ENCODE data around the gene CACNA2D3. TPM values are rescaled to one million over a fixed set of nuclear protein-coding genes. Genes with fewer than 3 reads are reported as not detected.

CACNA2D3 gene
- total RNA-seq, 1 donor from 2014 or later = not detected

DNA sequence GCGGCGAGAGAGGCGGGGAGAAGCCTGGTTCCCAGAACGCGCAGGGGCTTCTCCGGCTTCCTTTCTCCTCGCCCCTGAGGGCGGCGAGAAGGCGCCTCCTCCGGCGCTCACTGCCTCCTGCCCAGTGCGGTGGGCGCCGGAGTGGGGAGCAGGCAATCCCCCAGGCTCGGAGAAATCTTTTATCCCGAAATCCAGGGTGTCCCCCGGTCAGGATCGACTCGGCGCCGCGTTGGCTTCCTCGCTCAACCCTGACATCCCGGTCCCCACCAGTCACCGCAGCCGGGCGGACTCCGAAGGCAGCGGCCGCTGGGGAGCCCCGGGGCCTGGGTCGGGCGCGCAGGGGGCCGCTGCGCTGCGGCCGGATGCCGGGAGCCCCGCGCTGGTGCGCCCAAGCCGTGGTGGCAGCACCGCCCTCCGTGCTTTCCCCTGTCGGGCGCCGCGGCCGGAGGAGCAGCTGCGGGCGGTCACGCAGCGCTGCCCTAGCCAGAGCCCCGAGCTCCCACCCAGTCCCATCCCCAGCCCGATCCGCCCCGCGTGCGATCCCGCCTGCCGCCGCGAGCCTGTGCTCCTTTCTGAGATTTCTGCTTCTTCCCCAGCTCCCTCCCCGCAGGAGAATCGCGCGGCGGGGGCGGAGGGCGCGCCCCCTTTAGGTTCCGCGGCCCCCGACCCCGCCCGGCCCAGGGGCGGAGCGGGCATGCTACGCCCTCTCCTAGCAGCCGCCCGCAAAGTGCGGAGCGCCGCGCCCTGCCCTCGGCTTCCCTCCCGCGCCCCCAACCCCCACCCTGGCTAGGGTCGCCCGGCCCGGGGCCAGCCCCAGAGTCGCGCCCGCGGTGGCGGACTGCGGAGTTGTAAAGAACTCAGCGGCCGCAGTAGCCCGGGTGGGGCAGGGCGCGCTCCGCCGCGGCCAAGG lies 683 bp upstream of the CACNA2D3 start:
- H3K4me2 ChIP-seq = peak overlapping the region; percentile 98
- H3K4me1 ChIP-seq = peaks cover 10% of the 10 kb centered on the region
- peaks cover 95% of the 10 kb centered on the region for H3K27me3 ChIP-seq
- peaks cover 17% of the 10 kb centered on the region for H4K20me1 ChIP-seq (ENCODE audit: low read depth)
- H3K9me3 ChIP-seq (ENCODE audit: low read depth) = no peaks in the 10 kb centered on the region
- H2AFZ ChIP-seq (replicated peaks) = peak overlapping the region; percentile 81
- H3K27me3 Mint-ChIP-seq (ENCODE audit: insufficient read depth, low read depth) = peaks cover 54% of the 10 kb centered on the region
- H3K4me3 ChIP-seq = peak overlapping the region; percentile 68
- no peaks in the 10 kb centered on the region for H3K36me3 Mint-ChIP-seq
- DNase-seq (ENCODE audit: low spot score) = peak; percentile 64
- no peak overlapping the region for H3K27ac ChIP-seq
- no peak overlapping the region for H3K9ac ChIP-seq
- H3K27ac Mint-ChIP-seq = no peak overlapping the region
- peak; percentile 45 for TF ChIP-seq EZH2phosphoT487 (IDR thresholded peaks at IDR 0.05)
- peak; percentile 86 for TF ChIP-seq EZH2 (IDR thresholded peaks at IDR 0.05)
- no peak for TF ChIP-seq CTCF (IDR thresholded peaks at IDR 0.05)
- H3K36me3 ChIP-seq = no peaks in the 10 kb centered on the region
- H3F3A ChIP-seq (ENCODE audit: low read depth) = no peaks in the 10 kb centered on the region
- peaks cover 14% of the 10 kb centered on the region for H3K4me1 Mint-ChIP-seq
- peak overlapping the region; percentile 82 for H3K4me3 Mint-ChIP-seq
- peaks cover 2% of the 10 kb centered on the region for H3K9me3 Mint-ChIP-seq
- no peaks in the 10 kb centered on the region for H3K79me2 ChIP-seq (ENCODE audit: low read depth)

GRCh38 chr3:54123003-54123775 lies 837 bp downstream of the CACNA2D3 start:
- Histone ChIP-seq H3F3A (ENCODE audit: low read depth) (no peaks in the 10 kb centered on the region), H3K79me2 (ENCODE audit: low read depth) (no peaks in the 10 kb centered on the region), H3K9me3 (ENCODE audit: low read depth) (no peaks in the 10 kb centered on the region), H3K27me3 (peaks cover 95% of the 10 kb centered on the region), H3K9ac (no peak overlapping the region), H3K4me2 (peak overlapping the region; percentile 98), H4K20me1 (ENCODE audit: low read depth) (peaks cover 17% of the 10 kb centered on the region), H3K4me1 (peaks cover 10% of the 10 kb centered on the region), H2AFZ (replicated peaks) (peak overlapping the region; percentile 83), H3K27ac (no peak overlapping the region), H3K36me3 (no peaks in the 10 kb centered on the region), H3K4me3 (peak overlapping the region; percentile 68)
- peak; percentile 16 for DNase-seq (ENCODE audit: low spot score)
- Mint-ChIP-seq H3K36me3 (no peaks in the 10 kb centered on the region), H3K4me3 (peak overlapping the region; percentile 84), H3K4me1 (peaks cover 14% of the 10 kb centered on the region), H3K27ac (no peak overlapping the region), H3K9me3 (peaks cover 2% of the 10 kb centered on the region), H3K27me3 (ENCODE audit: insufficient read depth, low read depth) (peaks cover 50% of the 10 kb centered on the region)
- TF ChIP-seq EZH2phosphoT487 (IDR thresholded peaks at IDR 0.05) = peak; percentile 87
- TF ChIP-seq CTCF (IDR thresholded peaks at IDR 0.05) = no peak
- TF ChIP-seq EZH2 (IDR thresholded peaks at IDR 0.05) = peak; percentile 97

GRCh38 chr3:54123776-54124196 lies 1.4 kb downstream of the CACNA2D3 start:
- H3K36me3 Mint-ChIP-seq = no peaks in the 10 kb centered on the region
- peaks cover 50% of the 10 kb centered on the region for H3K27me3 Mint-ChIP-seq (ENCODE audit: insufficient read depth, low read depth)
- Histone ChIP-seq H3K4me1 (peaks cover 10% of the 10 kb centered on the region), H3F3A (ENCODE audit: low read depth) (no peaks in the 10 kb centered on the region), H3K4me2 (peak overlapping the region; percentile 98), H3K27me3 (peaks cover 89% of the 10 kb centered on the region), H3K9ac (no peak overlapping the region), H3K9me3 (ENCODE audit: low read depth) (no peaks in the 10 kb centered on the region), H3K79me2 (ENCODE audit: low read depth) (no peaks in the 10 kb centered on the region), H2AFZ (replicated peaks) (no peak overlapping the region), H3K36me3 (no peaks in the 10 kb centered on the region), H4K20me1 (ENCODE audit: low read depth) (peaks cover 17% of the 10 kb centered on the region), H3K4me3 (peak overlapping the region; percentile 68), H3K27ac (no peak overlapping the region)
- peak overlapping the region; percentile 84 for H3K4me3 Mint-ChIP-seq
- no peak for TF ChIP-seq EZH2phosphoT487 (IDR thresholded peaks at IDR 0.05)
- peak; percentile 27 for TF ChIP-seq EZH2 (IDR thresholded peaks at IDR 0.05)
- peaks cover 2% of the 10 kb centered on the region for H3K9me3 Mint-ChIP-seq
- peaks cover 14% of the 10 kb centered on the region for H3K4me1 Mint-ChIP-seq
- DNase-seq (ENCODE audit: low spot score) = peak; percentile 21
- H3K27ac Mint-ChIP-seq = no peak overlapping the region
